ENCODE results near the gene AGAP1.

Gene AGAP1

GRCh38 chr2:235709124-235709813, 215.4 kb downstream of the AGAP1 start:
- Histone ChIP-seq H3K9me2 (replicated peaks; ENCODE audit: control insufficient read depth, low read length) (no peaks in the 10 kb centered on the region), H3K27ac (ENCODE audit: low read depth, low read length) (no peak overlapping the region), H3K4me3 (ENCODE audit: low read length) (no peak overlapping the region), H3K27me3 (ENCODE audit: control insufficient read depth, low read length) (no peaks in the 10 kb centered on the region), H3K4me1 (ENCODE audit: control insufficient read depth, low read length) (no peaks in the 10 kb centered on the region), H4K20me1 (ENCODE audit: control insufficient read depth, insufficient read depth, low read depth, low read length) (no peaks in the 10 kb centered on the region), H3F3A (ENCODE audit: control insufficient read depth, insufficient read depth) (no peaks in the 10 kb centered on the region), H3K36me3 (ENCODE audit: control insufficient read depth, low read length) (no peaks in the 10 kb centered on the region), H3K4me2 (ENCODE audit: low read length) (no peak overlapping the region), H3K79me2 (ENCODE audit: control insufficient read depth, low read length) (no peaks in the 10 kb centered on the region), H3K9me3 (ENCODE audit: control insufficient read depth, insufficient read depth, low read length) (no peaks in the 10 kb centered on the region)
- TF ChIP-seq EZH2phosphoT487 (IDR thresholded peaks at IDR 0.05; ENCODE audit: borderline replicate concordance, low read length) (no peak), CTCF (IDR thresholded peaks at IDR 0.05; ENCODE audit: low read depth, low read length, poor library complexity, severe bottlenecking) (no peak)

- Histone ChIP-seq H3K4me3 (ENCODE audit: low read length) (no peak overlapping the region), H3K9me3 (ENCODE audit: control insufficient read depth, insufficient read depth, low read length) (no peaks in the 10 kb centered on the region), H3F3A (ENCODE audit: control insufficient read depth, insufficient read depth) (no peaks in the 10 kb centered on the region), H3K36me3 (ENCODE audit: control insufficient read depth, low read length) (no peaks in the 10 kb centered on the region), H4K20me1 (ENCODE audit: control insufficient read depth, insufficient read depth, low read depth, low read length) (no peaks in the 10 kb centered on the region), H3K79me2 (ENCODE audit: control insufficient read depth, low read length) (no peaks in the 10 kb centered on the region), H3K9me2 (replicated peaks; ENCODE audit: control insufficient read depth, low read length) (no peaks in the 10 kb centered on the region), H3K4me2 (ENCODE audit: low read length) (no peak overlapping the region), H3K4me1 (ENCODE audit: control insufficient read depth, low read length) (no peaks in the 10 kb centered on the region), H3K27ac (ENCODE audit: low read depth, low read length) (no peak overlapping the region), H3K27me3 (ENCODE audit: control insufficient read depth, low read length) (no peaks in the 10 kb centered on the region)
- TF ChIP-seq EZH2phosphoT487 (IDR thresholded peaks at IDR 0.05; ENCODE audit: borderline replicate concordance, low read length) = no peak
- no peak for TF ChIP-seq CTCF (IDR thresholded peaks at IDR 0.05; ENCODE audit: low read depth, low read length, poor library complexity, severe bottlenecking)
Measured at GRCh38 chr2:235709969-235710879, 216.4 kb downstream of the AGAP1 start.

GRCh38 chr2:235710933-235711332, 217.1 kb downstream of the AGAP1 start:
- no peak overlapping the region for H3K4me3 ChIP-seq (ENCODE audit: low read length)

More at GRCh38 chr2:235710933-235711332, 217.1 kb downstream of the AGAP1 start:
- no peaks in the 10 kb centered on the region for H3K9me3 ChIP-seq (ENCODE audit: control insufficient read depth, insufficient read depth, low read length)
- H3K27ac ChIP-seq (ENCODE audit: low read depth, low read length) = no peak overlapping the region
- no peaks in the 10 kb centered on the region for H3K27me3 ChIP-seq (ENCODE audit: control insufficient read depth, low read length)
- H3F3A ChIP-seq (ENCODE audit: control insufficient read depth, insufficient read depth) = no peaks in the 10 kb centered on the region
- no peaks in the 10 kb centered on the region for H3K9me2 ChIP-seq (replicated peaks; ENCODE audit: control insufficient read depth, low read length)
- H3K36me3 ChIP-seq (ENCODE audit: control insufficient read depth, low read length) = no peaks in the 10 kb centered on the region
- H3K4me2 ChIP-seq (ENCODE audit: low read length) = no peak overlapping the region
- TF ChIP-seq EZH2phosphoT487 (IDR thresholded peaks at IDR 0.05; ENCODE audit: borderline replicate concordance, low read length) (no peak), CTCF (IDR thresholded peaks at IDR 0.05; ENCODE audit: low read depth, low read length, poor library complexity, severe bottlenecking) (no peak)
- H3K4me1 ChIP-seq (ENCODE audit: control insufficient read depth, low read length) = no peaks in the 10 kb centered on the region
- H4K20me1 ChIP-seq (ENCODE audit: control insufficient read depth, insufficient read depth, low read depth, low read length) = no peaks in the 10 kb centered on the region
- no peaks in the 10 kb centered on the region for H3K79me2 ChIP-seq (ENCODE audit: control insufficient read depth, low read length)

All from DOHH2 (cell line).